Measurements from ENCODE around the gene NCOR1. TPM values are rescaled to one million over a fixed set of nuclear protein-coding genes. Genes with fewer than 3 reads are reported as not detected.
"Not testable (repeated sequence)": the region's sequence is repeated elsewhere in the genome, so short reads cannot be mapped to it uniquely, and the experiment has no call there.

The NCOR1 gene
- total RNA-seq, 1 experiment from 2014 or later: 95.2 TPM

GRCh38 chr17:16073845-16074244 lies 141.5 kb downstream of the NCOR1 start:
- Histone ChIP-seq H3K4me3 (ENCODE audit: low read length) (no peak overlapping the region), H3K36me3 (ENCODE audit: insufficient read depth, low read length) (peaks cover 49% of the 10 kb centered on the region; the same call in 1 of the 2 replicates), H3K27ac (ENCODE audit: low read length) (peak overlapping the region; percentile 59), H3K9me3 (ENCODE audit: low read length) (no peaks in the 10 kb centered on the region), H3K27me3 (ENCODE audit: low read length) (no peaks in the 10 kb centered on the region), H4K20me1 (ENCODE audit: insufficient read depth, low read depth, low read length) (no peaks in the 10 kb centered on the region), H3K4me1 (ENCODE audit: low read length) (peaks cover 15% of the 10 kb centered on the region), H3K9me2 (replicated peaks; ENCODE audit: insufficient read depth, low read length) (no peaks in the 10 kb centered on the region), H3K9ac (ENCODE audit: low read length) (no peak overlapping the region), H3K79me2 (ENCODE audit: low read length) (no peaks in the 10 kb centered on the region; the same call in 1 of the 2 replicates), H2AFZ (ENCODE audit: low read length) (no peak overlapping the region), H3K4me2 (ENCODE audit: low read depth, low read length, poor library complexity, severe bottlenecking) (peak overlapping the region; percentile 44)
- DNase-seq: peak; percentile 46

GRCh38 chr17:16072031-16072430 lies 143.3 kb downstream of the NCOR1 start:
- Histone ChIP-seq H3K9ac (ENCODE audit: low read length) (no peak overlapping the region), H3K27ac (ENCODE audit: low read length) (no peak overlapping the region), H3K4me2 (ENCODE audit: low read depth, low read length, poor library complexity, severe bottlenecking) (no peak overlapping the region), H3K79me2 (ENCODE audit: low read length) (no peaks in the 10 kb centered on the region; the same call in 1 of the 2 replicates), H3K9me3 (ENCODE audit: low read length) (no peaks in the 10 kb centered on the region), H3K4me3 (ENCODE audit: low read length) (no peak overlapping the region), H3K36me3 (ENCODE audit: insufficient read depth, low read length) (peaks cover 54% of the 10 kb centered on the region; the same call in 1 of the 2 replicates), H3K27me3 (ENCODE audit: low read length) (no peaks in the 10 kb centered on the region), H2AFZ (ENCODE audit: low read length) (no peak overlapping the region), H3K9me2 (replicated peaks; ENCODE audit: insufficient read depth, low read length) (no peaks in the 10 kb centered on the region), H4K20me1 (ENCODE audit: insufficient read depth, low read depth, low read length) (no peaks in the 10 kb centered on the region), H3K4me1 (ENCODE audit: low read length) (peaks cover 15% of the 10 kb centered on the region)
- no peak for DNase-seq

- Histone ChIP-seq H3K9me2 (replicated peaks; ENCODE audit: insufficient read depth, low read length) (no peaks in the 10 kb centered on the region), H3K9ac (ENCODE audit: low read length) (no peak overlapping the region), H3K36me3 (ENCODE audit: insufficient read depth, low read length) (peaks cover 51% of the 10 kb centered on the region), H3K4me2 (ENCODE audit: low read depth, low read length, poor library complexity, severe bottlenecking) (no peak overlapping the region), H2AFZ (ENCODE audit: low read length) (no peak overlapping the region), H3K27me3 (ENCODE audit: low read length) (no peaks in the 10 kb centered on the region), H3K27ac (ENCODE audit: low read length) (no peak overlapping the region), H3K4me3 (ENCODE audit: low read length) (no peak overlapping the region), H3K9me3 (ENCODE audit: low read length) (no peaks in the 10 kb centered on the region), H3K79me2 (ENCODE audit: low read length) (no peaks in the 10 kb centered on the region; the same call in 1 of the 2 replicates), H4K20me1 (ENCODE audit: insufficient read depth, low read depth, low read length) (no peaks in the 10 kb centered on the region), H3K4me1 (ENCODE audit: low read length) (peaks cover 2% of the 10 kb centered on the region)
- no peak for DNase-seq
These were observed 147.0 kb downstream of the NCOR1 start for GRCh38 chr17:16068323-16068722.

DNA sequence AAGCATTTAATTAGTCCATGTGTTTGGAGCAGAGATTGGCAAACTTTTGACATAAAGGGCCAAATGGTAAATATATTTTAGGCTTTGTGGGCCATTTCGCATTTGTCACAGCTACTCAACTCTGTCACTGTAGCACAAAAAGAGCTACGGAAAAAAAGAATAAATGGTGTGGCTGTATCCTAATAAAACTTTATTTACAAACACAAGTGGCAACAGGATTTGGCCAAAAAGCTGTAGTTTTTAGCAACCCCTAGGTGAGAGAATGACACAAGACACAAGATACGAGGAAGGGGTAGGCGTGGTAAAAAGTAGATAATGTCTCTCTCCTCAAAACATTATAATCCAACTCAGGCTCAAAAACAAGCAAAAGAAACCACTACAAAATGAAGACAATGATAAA lies 149.2 kb downstream of the NCOR1 start:
- Histone ChIP-seq H3K27ac (ENCODE audit: low read length) (no peak overlapping the region), H3K9ac (ENCODE audit: low read length) (no peak overlapping the region), H3K36me3 (ENCODE audit: insufficient read depth, low read length) (peaks cover 42% of the 10 kb centered on the region), H3K9me2 (replicated peaks; ENCODE audit: insufficient read depth, low read length) (no peaks in the 10 kb centered on the region), H3K27me3 (ENCODE audit: low read length) (no peaks in the 10 kb centered on the region), H3K79me2 (ENCODE audit: low read length) (no peaks in the 10 kb centered on the region), H3K4me1 (ENCODE audit: low read length) (no peaks in the 10 kb centered on the region), H2AFZ (ENCODE audit: low read length) (no peak overlapping the region), H3K4me2 (ENCODE audit: low read depth, low read length, poor library complexity, severe bottlenecking) (no peak overlapping the region), H3K4me3 (ENCODE audit: low read length) (no peak overlapping the region), H4K20me1 (ENCODE audit: insufficient read depth, low read depth, low read length) (no peaks in the 10 kb centered on the region), H3K9me3 (ENCODE audit: low read length) (no peaks in the 10 kb centered on the region)
- DNase-seq: no peak

GRCh38 chr17:16061631-16062030 lies 153.7 kb downstream of the NCOR1 start:
- no peaks in the 10 kb centered on the region for H3K9me2 ChIP-seq (replicated peaks; ENCODE audit: insufficient read depth, low read length)
- DNase-seq: no peak
- H2AFZ ChIP-seq (ENCODE audit: low read length): no peak overlapping the region
- H3K9ac ChIP-seq (ENCODE audit: low read length): no peak overlapping the region
- H3K9me3 ChIP-seq (ENCODE audit: low read length): no peaks in the 10 kb centered on the region
- no peak overlapping the region for H3K4me2 ChIP-seq (ENCODE audit: low read depth, low read length, poor library complexity, severe bottlenecking)
- no peak overlapping the region for H3K4me3 ChIP-seq (ENCODE audit: low read length)
- no peak overlapping the region for H3K27ac ChIP-seq (ENCODE audit: low read length)
- H3K4me1 ChIP-seq (ENCODE audit: low read length): peaks cover 3% of the 10 kb centered on the region; the same call in 1 of the 2 replicates
- H3K27me3 ChIP-seq (ENCODE audit: low read length): no peaks in the 10 kb centered on the region
- H4K20me1 ChIP-seq (ENCODE audit: insufficient read depth, low read depth, low read length): no peaks in the 10 kb centered on the region
- H3K79me2 ChIP-seq (ENCODE audit: low read length): no peaks in the 10 kb centered on the region
- peaks cover 33% of the 10 kb centered on the region for H3K36me3 ChIP-seq (ENCODE audit: insufficient read depth, low read length)

GRCh38 chr17:16055139-16055538 lies 160.2 kb downstream of the NCOR1 start:
- not testable (repeated sequence) for H3K9me3 ChIP-seq (ENCODE audit: low read length); H2AFZ ChIP-seq (ENCODE audit: low read length); H3K27me3 ChIP-seq (ENCODE audit: low read length); H3K4me2 ChIP-seq (ENCODE audit: low read depth, low read length, poor library complexity, severe bottlenecking); H3K27ac ChIP-seq (ENCODE audit: low read length); H4K20me1 ChIP-seq (ENCODE audit: insufficient read depth, low read depth, low read length); H3K4me1 ChIP-seq (ENCODE audit: low read length); H3K9ac ChIP-seq (ENCODE audit: low read length); H3K4me3 ChIP-seq (ENCODE audit: low read length); DNase-seq; H3K9me2 ChIP-seq (replicated peaks; ENCODE audit: insufficient read depth, low read length)
- peaks cover 15% of the 10 kb centered on the region for H3K79me2 ChIP-seq (ENCODE audit: low read length)
- H3K36me3 ChIP-seq (ENCODE audit: insufficient read depth, low read length): peaks cover 33% of the 10 kb centered on the region

- H3K36me3 ChIP-seq (ENCODE audit: insufficient read depth, low read length): peaks cover 31% of the 10 kb centered on the region
These were observed 162.8 kb downstream of the NCOR1 start for GRCh38 chr17:16052486-16052885.

DNA sequence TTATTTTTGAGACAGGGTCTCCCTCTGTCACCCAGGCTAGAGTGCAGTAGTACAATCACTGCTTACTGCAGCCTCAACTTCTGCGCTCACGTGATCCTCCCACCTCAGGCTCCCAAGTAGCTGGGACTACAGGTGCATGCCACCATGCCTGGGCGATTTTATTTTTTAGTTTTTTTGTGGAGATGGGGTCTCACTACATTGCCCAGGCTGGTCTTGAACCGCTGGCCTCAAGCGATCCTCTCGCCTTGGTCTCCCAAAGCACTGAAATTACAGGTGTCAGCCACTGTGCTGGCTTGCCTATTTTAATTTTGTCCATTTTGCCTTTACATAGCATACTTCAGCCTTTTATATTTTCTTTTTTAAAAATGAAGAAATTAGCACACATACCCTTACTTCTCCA lies 164.5 kb downstream of the NCOR1 start:
- Histone ChIP-seq H3K4me2 (ENCODE audit: low read depth, low read length, poor library complexity, severe bottlenecking) (no peak overlapping the region), H3K27ac (ENCODE audit: low read length) (no peak overlapping the region), H3K36me3 (ENCODE audit: insufficient read depth, low read length) (peaks cover 38% of the 10 kb centered on the region), H3K27me3 (ENCODE audit: low read length) (no peaks in the 10 kb centered on the region), H4K20me1 (ENCODE audit: insufficient read depth, low read depth, low read length) (no peaks in the 10 kb centered on the region), H2AFZ (ENCODE audit: low read length) (no peak overlapping the region), H3K9me3 (ENCODE audit: low read length) (no peaks in the 10 kb centered on the region), H3K9ac (ENCODE audit: low read length) (no peak overlapping the region), H3K79me2 (ENCODE audit: low read length) (peaks cover 15% of the 10 kb centered on the region), H3K9me2 (replicated peaks; ENCODE audit: insufficient read depth, low read length) (no peaks in the 10 kb centered on the region), H3K4me3 (ENCODE audit: low read length) (no peak overlapping the region), H3K4me1 (ENCODE audit: low read length) (no peaks in the 10 kb centered on the region)
- DNase-seq: no peak

More at GRCh38 chr17:16052486-16052885, 162.8 kb downstream of the NCOR1 start:
- Histone ChIP-seq H2AFZ (ENCODE audit: low read length) (no peak overlapping the region), H3K4me1 (ENCODE audit: low read length) (no peaks in the 10 kb centered on the region), H3K9me3 (ENCODE audit: low read length) (no peaks in the 10 kb centered on the region), H3K4me2 (ENCODE audit: low read depth, low read length, poor library complexity, severe bottlenecking) (no peak overlapping the region), H3K9ac (ENCODE audit: low read length) (no peak overlapping the region), H3K27me3 (ENCODE audit: low read length) (no peaks in the 10 kb centered on the region), H3K27ac (ENCODE audit: low read length) (no peak overlapping the region), H3K4me3 (ENCODE audit: low read length) (no peak overlapping the region), H3K9me2 (replicated peaks; ENCODE audit: insufficient read depth, low read length) (no peaks in the 10 kb centered on the region), H3K79me2 (ENCODE audit: low read length) (peaks cover 15% of the 10 kb centered on the region), H4K20me1 (ENCODE audit: insufficient read depth, low read depth, low read length) (no peaks in the 10 kb centered on the region)
- no peak for DNase-seq
